GM19239 (cell line): ENCODE data around the gene MRPS10.

ENCODE experiments used
- DNase-seq: peaks from one replicate; pipeline ENCODE4 v3.0.0; 2011; ENCODE audit warnings: low spot score; ENCODE audit not compliant: insufficient read length
- FAIRE-seq: peaks from 2 replicates; lab custom pipeline; 2011; peaks lifted over from hg19 to GRCh38; lab: Jason Lieb, UNC

Gene MRPS10

GRCh38 chr6:42217519-42218367 is at the start of gene MRPS10:
Gene MRPS10, minus strand, starts transcription at chr6:42217861. Its CDS starts 12 bp downstream, at chr6:42217849.
- peak; percentile 70 for DNase-seq
- peak; percentile 96 for FAIRE-seq

GRCh38 chr6:42266538-42266937 is 48.9 kb upstream of the MRPS10 start:
- DNase-seq (no peak), FAIRE-seq (no peak)

- FAIRE-seq = no peak
- no peak for DNase-seq
Observed at GRCh38 chr6:42264852-42265390, 47.3 kb upstream of the MRPS10 start.

- no peak for FAIRE-seq
- DNase-seq = no peak
Observed at GRCh38 chr6:42264162-42264851, 46.6 kb upstream of the MRPS10 start.

- FAIRE-seq (no peak), DNase-seq (no peak)
Observed at GRCh38 chr6:42263165-42263728, 45.6 kb upstream of the MRPS10 start.

- peak; percentile 40 for DNase-seq
- no peak for FAIRE-seq
Observed at GRCh38 chr6:42260972-42261371, 43.3 kb upstream of the MRPS10 start.

GRCh38 chr6:42260396-42260888 is 42.8 kb upstream of the MRPS10 start:
- DNase-seq = no peak
- FAIRE-seq = no peak

GRCh38 chr6:42259841-42260395 is 42.3 kb upstream of the MRPS10 start:
- DNase-seq (no peak), FAIRE-seq (no peak)

GRCh38 chr6:42259286-42259685 is 41.6 kb upstream of the MRPS10 start:
- DNase-seq (no peak), FAIRE-seq (no peak)

- DNase-seq (no peak), FAIRE-seq (no peak)
Observed at GRCh38 chr6:42257614-42258013, 40.0 kb upstream of the MRPS10 start.

GRCh38 chr6:42257063-42257462 is 39.4 kb upstream of the MRPS10 start:
- FAIRE-seq (no peak), DNase-seq (no peak)

- no peak for FAIRE-seq
- no peak for DNase-seq
Observed at GRCh38 chr6:42255050-42255449, 37.4 kb upstream of the MRPS10 start.

GRCh38 chr6:42254505-42254904 is 36.8 kb upstream of the MRPS10 start:
- DNase-seq (no peak), FAIRE-seq (no peak)

GRCh38 chr6:42251911-42252637 is 34.4 kb upstream of the MRPS10 start:
- FAIRE-seq (no peak), DNase-seq (no peak)

- DNase-seq (no peak), FAIRE-seq (no peak)
Observed at GRCh38 chr6:42251500-42251899, 33.8 kb upstream of the MRPS10 start.

- DNase-seq (no peak), FAIRE-seq (no peak)
Observed at GRCh38 chr6:42250274-42250931, 32.7 kb upstream of the MRPS10 start.

- no peak for DNase-seq
- no peak for FAIRE-seq
Observed at GRCh38 chr6:42249279-42249678, 31.6 kb upstream of the MRPS10 start.

GRCh38 chr6:42243046-42243445 is 25.4 kb upstream of the MRPS10 start:
- no peak for DNase-seq
- no peak for FAIRE-seq

GRCh38 chr6:42241915-42242314 is 24.3 kb upstream of the MRPS10 start:
- FAIRE-seq (no peak), DNase-seq (no peak)
